ENCODE data around the gene ATG101. TPM values are rescaled to one million over a fixed set of nuclear protein-coding genes. Genes with fewer than 3 reads are reported as not detected.
A peak's percentile ranks its signal among the peaks of the same experiment; 100 is the strongest.

ATG101 gene
- total and polyA plus RNA-seq, 2 of the 13 experiments (the other 11 are each of a cell fraction or from before 2014, with no cell fraction given): 58.2 to 67.7 TPM

- TF ChIP-seq ZBTB7B (CRISPR knock-in tag; IDR thresholded peaks at IDR 0.05): 0 out of 2 replicates have a peak, but pooled peaks have one; percentile 37
Observed at GRCh38 chr12:52037248-52037861, 32.4 kb upstream of the ATG101 start (continued).

GRCh38 chr12:52038447-52038846, 31.3 kb upstream of the ATG101 start:
- no peak overlapping the region for H3K27ac ChIP-seq (ENCODE audit: extremely low read length, insufficient read depth, low read length)
- in situ Hi-C loops (cut with HindIII; ENCODE audit: extremely low pct_ligation_motif_present, low pct_unique_long_range_greater_than_20kb): no loop called here
- no TSS peak for BruUV-seq (replicated peaks)
- TF ChIP-seq ZNF775 (CRISPR knock-in tag; IDR thresholded peaks at IDR 0.05; ENCODE audit: borderline replicate concordance) (no peak), CBFB (CRISPR knock-in tag; IDR thresholded peaks at IDR 0.05) (no peak), ATF6 (CRISPR knock-in tag; conservative IDR thresholded peaks at IDR 0.05) (no peak), MXI1 (IDR thresholded peaks at IDR 0.05; ENCODE audit: borderline replicate concordance, low read depth, low read length) (no peak), ZHX2 (IDR thresholded peaks at IDR 0.05; ENCODE audit: low read depth) (no peak), ZHX2 (CRISPR knock-in tag; IDR thresholded peaks at IDR 0.05; ENCODE audit: borderline replicate concordance) (no peak), ZNF800 (CRISPR knock-in tag; IDR thresholded peaks at IDR 0.05) (no peak), SKIL (CRISPR knock-in tag; IDR thresholded peaks at IDR 0.05; ENCODE audit: borderline replicate concordance) (no peak), ZNF841 (CRISPR knock-in tag; IDR thresholded peaks at IDR 0.05; ENCODE audit: borderline replicate concordance) (no peak)

More at GRCh38 chr12:52038447-52038846, 31.3 kb upstream of the ATG101 start:
- no peaks in the 10 kb centered on the region for H3K9me3 ChIP-seq (ENCODE audit: low read length)
- H2AFZ ChIP-seq (ENCODE audit: low read length): no peak overlapping the region
- 82% methylated on average over 6 of the region's 6 CpGs for WGBS (ENCODE audit: low lambda C conversion rate)
- no peak for FAIRE-seq
- no peak overlapping the region for H3K9ac ChIP-seq (ENCODE audit: insufficient read depth, low read depth, low read length)
- H3K4me1 ChIP-seq (ENCODE audit: insufficient read depth, low read length): peaks cover 66% of the 10 kb centered on the region
- DNase-seq (ENCODE audit: low spot score): no peak
- no peaks in the 10 kb centered on the region for H4K20me1 ChIP-seq (ENCODE audit: insufficient read depth, low read length)
- H3K4me2 ChIP-seq (ENCODE audit: low read depth, low read length): no peak overlapping the region; the same call in 1 of the 2 replicates
- no peaks in the 10 kb centered on the region for H3K36me3 ChIP-seq (replicated peaks in 1 of 2; ENCODE audit: control insufficient read depth in 1 of 2, insufficient read depth in 2 of 2, low read length in 2 of 2)
- ChIA-PET CTCF (ENCODE audit: low intra/inter-chr PET ratio, low total read pairs) (no interaction called here), POLR2A (interaction anchor here (0.7 to 1.2 kb wide), 3 partner anchors 13 to 31 kb away, joined by 3 read pairs; partner anchors contain the start of genes ATG101 and NR4A1)
- no peak for ATAC-seq
- H3K4me3 ChIP-seq (replicated peaks in 1 of 3; ENCODE audit: insufficient read depth in 1 of 3, low read depth in 2 of 3, low read length in 3 of 3): no peak overlapping the region; a peak in 1 of 6 replicates
- peaks cover 3 to 45% of the 10 kb centered on the region in 2 experiments; a peak in 4 of 5 replicates for H3K27me3 ChIP-seq (ENCODE audit: control insufficient read depth in 1 of 2, insufficient read depth in 2 of 2, low read length in 2 of 2)
- intact Hi-C loops (cut with micrococcal nuclease; ENCODE audit: unreplicated experiment): no loop called here
- H3K79me2 ChIP-seq (ENCODE audit: insufficient read depth, low read length): no peaks in the 10 kb centered on the region

Measured in HepG2 (cell line).